ENCODE measurements around the gene ZIK1. TPM values are rescaled to one million over a fixed set of nuclear protein-coding genes. Genes with fewer than 3 reads are reported as not detected.

ZIK1 gene
- total and polyA plus RNA-seq, 12 donors = 1.2 to 5.4 (median 4.2) TPM

GRCh38 chr19:57606931-57607330, 23.0 kb downstream of the ZIK1 start:
- intact Hi-C loops (cut with DNase I) = loop anchor here in 1 of 10 donors (10.0 kb wide), 1 partner anchor 1222 kb away; no protein-coding TSS in a partner anchor
- Histone ChIP-seq H3K4me3 (no peak overlapping the region), H3K27me3 (no peaks in the 10 kb centered on the region), H3K4me1 (no peaks in the 10 kb centered on the region), H3K36me3 (peaks cover 0 to 53% (median 26%) of the 10 kb centered on the region in 9 donors), H3K9me3 (peaks cover 0 to 91% (median 26%) of the 10 kb centered on the region in 11 donors), H3K27ac (no peak overlapping the region)
- DNase-seq = no peak
- 96 to 98% methylated on average over 5 of the region's 5 CpGs for WGBS, 2 donors
- no peak for TF ChIP-seq CTCF (IDR thresholded peaks at IDR 0.05)
- ATAC-seq = no peak

GRCh38 chr19:57611113-57611512, 27.2 kb downstream of the ZIK1 start:
- Histone ChIP-seq H3K27me3 (no peaks in the 10 kb centered on the region), H3K4me1 (peaks cover 0 to 22% (median 14%) of the 10 kb centered on the region in 9 donors), H3K36me3 (peaks cover 0 to 35% (median 17%) of the 10 kb centered on the region in 9 donors), H3K4me3 (no peak overlapping the region), H3K9me3 (peaks cover 0 to 67% (median 28%) of the 10 kb centered on the region in 11 donors), H3K27ac (no peak overlapping the region)
- no peak for ATAC-seq
- intact Hi-C loops (cut with DNase I) = loop anchor here in 1 of 10 donors (10.0 kb wide), 1 partner anchor 46 kb away; no protein-coding TSS in a partner anchor
- no peak for DNase-seq
- TF ChIP-seq CTCF (IDR thresholded peaks at IDR 0.05) = no peak
- WGBS, 2 donors = 63 to 67% methylated on average over 4 of the region's 4 CpGs

- 2% methylated on average over 64 of the region's 64 CpGs for WGBS, 2 donors
- peak; percentile 96 to 100 (median 99) for ATAC-seq
- Histone ChIP-seq H3K4me3 (peak within 1 kb of the TSS; percentile 66 to 100 (median 94)), H3K27me3 (no peaks in the 10 kb centered on the region), H3K27ac (peak within 1 kb of the TSS in 9 of 10 donors; percentile 54 to 89 (median 85)), H3K9me3 (peaks cover 0 to 69% (median 50%) of the 10 kb centered on the region in 11 donors), H3K4me1 (peaks cover 0 to 33% (median 14%) of the 10 kb centered on the region in 9 donors), H3K36me3 (peaks cover 2 to 43% (median 33%) of the 10 kb centered on the region in 9 donors)
- TF ChIP-seq CTCF (IDR thresholded peaks at IDR 0.05) = peak in 7 of 9 donors; percentile 27 to 64 (median 53)
- peak; percentile 93 to 94 for DNase-seq
- intact Hi-C loops (cut with DNase I) = loop anchor here in 3 of 10 donors (2.0 to 10.0 kb wide), 2 partner anchors 19 to 49 kb away; partner anchors contain the start of gene ZNF211 (in 2 of the 3)
These were observed 30.2 kb downstream of the ZIK1 start, which contains the start of gene ZNF134 for GRCh38 chr19:57613941-57614743. ZNF134 (plus strand) TSS chr19:57614242; CDS start chr19:57619469, 5,227 bp downstream.

- Histone ChIP-seq H3K4me1 (peaks cover 0 to 33% (median 14%) of the 10 kb centered on the region in 9 donors), H3K36me3 (peaks cover 9 to 55% (median 46%) of the 10 kb centered on the region in 9 donors), H3K9me3 (peaks cover 0 to 75% (median 62%) of the 10 kb centered on the region in 11 donors), H3K27ac (no peak overlapping the region), H3K27me3 (no peaks in the 10 kb centered on the region), H3K4me3 (peak overlapping the region in 8 of 10 donors; percentile 91 to 100 (median 96))
- no peak for TF ChIP-seq CTCF (IDR thresholded peaks at IDR 0.05)
- 98 to 100% methylated on average over 3 of the region's 3 CpGs for WGBS, 2 donors
- DNase-seq (no peak), ATAC-seq (no peak)
- intact Hi-C loops (cut with DNase I) = loop anchor here in 3 of 10 donors (2.0 to 10.0 kb wide), 2 partner anchors 17 to 51 kb away; partner anchors contain the start of gene ZNF211 (in 2 of the 3)
These were observed 31.4 kb downstream of the ZIK1 start for GRCh38 chr19:57615346-57615745.
